Vagina (tissue), 2 donors: ENCODE measurements around the gene PARVG.

Source experiments
- CTCF ChIP-seq, 3 experiments: fragments of 450-650 bp in 2 of 3; fragments of 200-600 bp in 1 of 3; sonication (generic) in 1 of 3; IDR thresholded peaks; one replicate each; pipeline ENCODE4 v1.5.1; 2017 to 2019; ENCODE audit warnings: antibody characterized with exemption in 3 of 3, mild to moderate bottlenecking in 2 of 3, moderate library complexity in 2 of 3
- POLR2A ChIP-seq, 2 donors: fragments of 450-650 bp; IDR thresholded peaks; one replicate each; pipeline ENCODE4 v1.6.1; 2017; ENCODE audit warnings: antibody characterized with exemption in 2 of 2, mild to moderate bottlenecking in 2 of 2, moderate library complexity in 2 of 2

GRCh38 chr22:44200855-44201550 is 20.3 kb downstream of the PARVG start:
- TF ChIP-seq CTCF (IDR thresholded peaks at IDR 0.05) (no peak), POLR2A (IDR thresholded peaks at IDR 0.05) (no peak)
